ENCODE results near the gene CNOT3.

DNA sequence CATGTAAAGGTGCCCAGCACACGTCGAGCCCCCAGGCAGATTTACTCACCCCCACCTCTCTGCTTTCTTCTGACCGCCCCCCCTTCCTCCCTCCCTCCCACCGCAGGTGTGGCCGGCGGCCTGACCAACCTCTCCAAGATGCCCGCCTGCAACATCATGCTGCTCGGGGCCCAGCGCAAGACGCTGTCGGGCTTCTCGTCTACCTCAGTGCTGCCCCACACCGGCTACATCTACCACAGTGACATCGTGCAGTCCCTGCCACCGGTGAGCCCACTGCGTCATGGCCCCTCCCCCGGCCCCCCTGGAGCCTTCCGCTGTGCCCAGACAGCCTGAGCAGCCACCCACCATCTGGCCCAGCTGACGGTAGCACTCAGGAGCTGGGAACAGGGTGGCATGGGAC lies 13.2 kb upstream of the CNOT3 start:
- no peak for TF ChIP-seq RFX5 (IDR thresholded peaks at IDR 0.05; ENCODE audit: low read length)
- TF ChIP-seq, protein P1, sequence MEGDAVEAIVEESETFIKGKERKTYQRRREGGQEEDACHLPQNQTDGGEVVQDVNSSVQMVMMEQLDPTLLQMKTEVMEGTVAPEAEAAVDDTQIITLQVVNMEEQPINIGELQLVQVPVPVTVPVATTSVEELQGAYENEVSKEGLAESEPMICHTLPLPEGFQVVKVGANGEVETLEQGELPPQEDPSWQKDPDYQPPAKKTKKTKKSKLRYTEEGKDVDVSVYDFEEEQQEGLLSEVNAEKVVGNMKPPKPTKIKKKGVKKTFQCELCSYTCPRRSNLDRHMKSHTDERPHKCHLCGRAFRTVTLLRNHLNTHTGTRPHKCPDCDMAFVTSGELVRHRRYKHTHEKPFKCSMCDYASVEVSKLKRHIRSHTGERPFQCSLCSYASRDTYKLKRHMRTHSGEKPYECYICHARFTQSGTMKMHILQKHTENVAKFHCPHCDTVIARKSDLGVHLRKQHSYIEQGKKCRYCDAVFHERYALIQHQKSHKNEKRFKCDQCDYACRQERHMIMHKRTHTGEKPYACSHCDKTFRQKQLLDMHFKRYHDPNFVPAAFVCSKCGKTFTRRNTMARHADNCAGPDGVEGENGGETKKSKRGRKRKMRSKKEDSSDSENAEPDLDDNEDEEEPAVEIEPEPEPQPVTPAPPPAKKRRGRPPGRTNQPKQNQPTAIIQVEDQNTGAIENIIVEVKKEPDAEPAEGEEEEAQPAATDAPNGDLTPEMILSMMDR (IDR thresholded peaks at IDR 0.05), result no peak
- TF ChIP-seq SIN3A (IDR thresholded peaks at IDR 0.05; ENCODE audit: borderline replicate concordance, low read depth, low read length), result no peak
- TF ChIP-seq, protein P2, sequence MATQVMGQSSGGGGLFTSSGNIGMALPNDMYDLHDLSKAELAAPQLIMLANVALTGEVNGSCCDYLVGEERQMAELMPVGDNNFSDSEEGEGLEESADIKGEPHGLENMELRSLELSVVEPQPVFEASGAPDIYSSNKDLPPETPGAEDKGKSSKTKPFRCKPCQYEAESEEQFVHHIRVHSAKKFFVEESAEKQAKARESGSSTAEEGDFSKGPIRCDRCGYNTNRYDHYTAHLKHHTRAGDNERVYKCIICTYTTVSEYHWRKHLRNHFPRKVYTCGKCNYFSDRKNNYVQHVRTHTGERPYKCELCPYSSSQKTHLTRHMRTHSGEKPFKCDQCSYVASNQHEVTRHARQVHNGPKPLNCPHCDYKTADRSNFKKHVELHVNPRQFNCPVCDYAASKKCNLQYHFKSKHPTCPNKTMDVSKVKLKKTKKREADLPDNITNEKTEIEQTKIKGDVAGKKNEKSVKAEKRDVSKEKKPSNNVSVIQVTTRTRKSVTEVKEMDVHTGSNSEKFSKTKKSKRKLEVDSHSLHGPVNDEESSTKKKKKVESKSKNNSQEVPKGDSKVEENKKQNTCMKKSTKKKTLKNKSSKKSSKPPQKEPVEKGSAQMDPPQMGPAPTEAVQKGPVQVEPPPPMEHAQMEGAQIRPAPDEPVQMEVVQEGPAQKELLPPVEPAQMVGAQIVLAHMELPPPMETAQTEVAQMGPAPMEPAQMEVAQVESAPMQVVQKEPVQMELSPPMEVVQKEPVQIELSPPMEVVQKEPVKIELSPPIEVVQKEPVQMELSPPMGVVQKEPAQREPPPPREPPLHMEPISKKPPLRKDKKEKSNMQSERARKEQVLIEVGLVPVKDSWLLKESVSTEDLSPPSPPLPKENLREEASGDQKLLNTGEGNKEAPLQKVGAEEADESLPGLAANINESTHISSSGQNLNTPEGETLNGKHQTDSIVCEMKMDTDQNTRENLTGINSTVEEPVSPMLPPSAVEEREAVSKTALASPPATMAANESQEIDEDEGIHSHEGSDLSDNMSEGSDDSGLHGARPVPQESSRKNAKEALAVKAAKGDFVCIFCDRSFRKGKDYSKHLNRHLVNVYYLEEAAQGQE (IDR thresholded peaks at IDR 0.05; ENCODE audit: low read depth, low read length), result no peak
- no peak for TF ChIP-seq NRF1 (IDR thresholded peaks at IDR 0.05; ENCODE audit: low read depth, low read length)
- TF ChIP-seq SMC3 (IDR thresholded peaks at IDR 0.05; ENCODE audit: low read depth, low read length), result no peak
- no peak for TF ChIP-seq MEF2A (IDR thresholded peaks at IDR 0.05; ENCODE audit: borderline replicate concordance, low read depth)
- TF ChIP-seq, protein P3, sequence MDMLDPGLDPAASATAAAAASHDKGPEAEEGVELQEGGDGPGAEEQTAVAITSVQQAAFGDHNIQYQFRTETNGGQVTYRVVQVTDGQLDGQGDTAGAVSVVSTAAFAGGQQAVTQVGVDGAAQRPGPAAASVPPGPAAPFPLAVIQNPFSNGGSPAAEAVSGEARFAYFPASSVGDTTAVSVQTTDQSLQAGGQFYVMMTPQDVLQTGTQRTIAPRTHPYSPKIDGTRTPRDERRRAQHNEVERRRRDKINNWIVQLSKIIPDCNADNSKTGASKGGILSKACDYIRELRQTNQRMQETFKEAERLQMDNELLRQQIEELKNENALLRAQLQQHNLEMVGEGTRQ (IDR thresholded peaks at IDR 0.05; ENCODE audit: borderline replicate concordance, low read depth, low read length), result no peak
- no peak for TF ChIP-seq EZH2phosphoT487 (IDR thresholded peaks at IDR 0.05; ENCODE audit: borderline replicate concordance, low read depth)
- no peak for TF ChIP-seq RXRA (IDR thresholded peaks at IDR 0.05; ENCODE audit: borderline replicate concordance, low read depth)
